ENCODE results near the gene CTNNBL1.
A peak's percentile ranks its signal among the peaks of the same experiment; 100 is the strongest.
"Not testable (repeated sequence)": the region's sequence is repeated elsewhere in the genome, so short reads cannot be mapped to it uniquely, and the experiment has no call there.

The CTNNBL1 gene, protein sequence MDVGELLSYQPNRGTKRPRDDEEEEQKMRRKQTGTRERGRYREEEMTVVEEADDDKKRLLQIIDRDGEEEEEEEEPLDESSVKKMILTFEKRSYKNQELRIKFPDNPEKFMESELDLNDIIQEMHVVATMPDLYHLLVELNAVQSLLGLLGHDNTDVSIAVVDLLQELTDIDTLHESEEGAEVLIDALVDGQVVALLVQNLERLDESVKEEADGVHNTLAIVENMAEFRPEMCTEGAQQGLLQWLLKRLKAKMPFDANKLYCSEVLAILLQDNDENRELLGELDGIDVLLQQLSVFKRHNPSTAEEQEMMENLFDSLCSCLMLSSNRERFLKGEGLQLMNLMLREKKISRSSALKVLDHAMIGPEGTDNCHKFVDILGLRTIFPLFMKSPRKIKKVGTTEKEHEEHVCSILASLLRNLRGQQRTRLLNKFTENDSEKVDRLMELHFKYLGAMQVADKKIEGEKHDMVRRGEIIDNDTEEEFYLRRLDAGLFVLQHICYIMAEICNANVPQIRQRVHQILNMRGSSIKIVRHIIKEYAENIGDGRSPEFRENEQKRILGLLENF

GRCh38 chr20:37693635-37694626, at the start of gene CTNNBL1:
TSS of gene CTNNBL1 (plus strand) at chr20:37694030. CDS start at chr20:37694123, 93 bp downstream.
- DNase-seq, result peak; percentile 96

- DNase-seq, result no peak
Observed at GRCh38 chr20:37644605-37645004, 49.2 kb upstream of the CTNNBL1 start.

DNA sequence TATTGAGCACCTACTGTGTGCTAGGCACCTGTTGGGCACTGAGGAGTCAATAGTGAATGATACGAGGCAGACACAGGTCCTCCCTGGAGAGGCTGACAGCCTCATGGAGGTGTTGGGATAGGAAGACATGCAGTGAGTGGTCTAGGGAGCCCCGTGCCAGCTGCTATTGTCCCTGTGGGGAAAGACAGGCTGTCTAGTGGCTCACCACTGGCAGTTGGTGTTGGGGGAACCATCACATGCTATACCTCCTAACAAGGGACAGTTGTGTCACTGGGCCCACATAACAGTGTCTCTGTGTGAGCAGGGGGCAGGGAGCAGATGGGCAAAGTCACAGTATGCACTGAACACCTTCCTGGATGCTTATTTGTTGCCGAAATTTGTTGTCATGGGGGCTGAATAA, 45.9 kb upstream of the CTNNBL1 start:
- peak; percentile 55 for DNase-seq

- DNase-seq, result no peak
Observed at GRCh38 chr20:37649017-37649416, 44.8 kb upstream of the CTNNBL1 start.

DNA sequence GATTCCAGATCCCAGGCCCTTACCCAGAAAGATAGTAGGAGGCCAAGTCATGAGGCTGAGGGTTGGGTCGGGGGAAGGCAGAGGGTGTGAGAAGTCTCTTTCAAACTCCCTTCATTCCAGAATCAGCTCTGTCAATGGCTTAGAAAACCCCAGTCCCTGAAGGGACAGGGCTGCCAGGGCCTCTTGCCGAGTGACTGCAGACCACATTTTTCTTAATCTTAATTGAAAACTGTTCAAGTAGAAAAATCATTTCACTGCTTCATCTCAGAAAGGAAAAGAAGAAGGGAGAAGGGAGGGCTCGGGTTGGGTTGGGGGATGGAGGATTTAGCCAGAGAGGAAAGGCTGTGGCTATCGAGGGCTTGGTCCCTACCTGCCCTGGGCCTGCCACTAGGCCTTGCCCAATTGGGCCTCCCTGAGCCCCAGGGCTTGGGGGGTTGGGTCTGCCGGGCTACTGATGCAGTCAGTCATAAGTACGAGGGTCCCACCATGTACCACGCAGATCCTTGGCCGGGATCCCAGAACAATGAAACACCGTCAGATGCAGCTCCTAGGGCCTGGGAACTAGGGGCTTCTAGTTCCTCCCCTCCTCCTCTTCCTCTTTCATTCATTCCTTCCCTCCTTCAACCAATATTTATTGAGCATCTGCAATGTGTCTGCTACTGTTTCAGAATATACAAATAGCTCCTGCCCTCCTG, 44.0 kb upstream of the CTNNBL1 start:
- no peak for DNase-seq

DNA sequence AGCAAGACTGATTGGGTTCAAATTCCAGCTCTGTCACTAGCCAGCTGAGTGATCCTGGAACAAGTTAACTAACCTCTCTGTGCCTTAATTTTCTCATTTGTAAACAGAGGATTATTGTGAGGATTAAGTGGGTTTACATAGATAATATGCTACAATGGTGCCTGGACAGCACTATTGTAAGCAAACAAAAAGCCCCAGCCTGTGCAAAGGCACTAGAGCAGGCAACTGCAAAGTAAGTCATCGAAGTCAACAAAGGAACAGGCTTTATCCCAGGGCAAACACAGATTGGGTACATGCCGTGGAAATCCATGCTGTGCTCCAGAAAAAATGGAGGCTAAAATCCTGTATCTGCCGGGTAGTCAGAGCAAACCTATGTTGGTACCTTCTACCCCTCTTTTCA, 43.2 kb upstream of the CTNNBL1 start:
- no peak for DNase-seq

DNA sequence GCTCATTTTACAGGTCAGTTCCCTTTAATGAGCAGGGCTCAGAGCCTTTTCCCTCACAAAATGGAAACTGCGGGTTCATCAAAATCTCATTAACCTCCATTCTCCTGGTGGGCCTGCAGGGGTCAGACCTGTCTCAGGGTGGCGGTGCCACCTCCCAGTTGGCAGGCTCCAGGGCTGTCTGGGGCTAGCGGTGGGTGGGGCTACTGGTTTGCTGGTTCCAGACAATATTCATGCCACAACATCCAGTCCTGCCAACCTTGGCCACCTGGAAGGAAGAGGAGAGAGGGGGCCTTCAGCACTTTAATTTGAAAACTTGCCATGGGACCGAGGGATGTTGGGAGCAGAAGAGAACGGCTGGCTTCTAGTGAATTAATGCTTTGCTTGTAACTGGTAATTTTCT, 41.9 kb upstream of the CTNNBL1 start:
- no peak for DNase-seq

GRCh38 chr20:37656945-37657344, 36.9 kb upstream of the CTNNBL1 start:
- DNase-seq, result no peak

- no peak for DNase-seq
Observed at GRCh38 chr20:37657924-37658804, 35.7 kb upstream of the CTNNBL1 start.

- peak; percentile 80 for DNase-seq
Observed at GRCh38 chr20:37661519-37661918, 32.3 kb upstream of the CTNNBL1 start.

GRCh38 chr20:37662308-37662707, 31.5 kb upstream of the CTNNBL1 start:
- no peak for DNase-seq

GRCh38 chr20:37664595-37664994, 29.2 kb upstream of the CTNNBL1 start:
- not testable (repeated sequence) for DNase-seq

DNA sequence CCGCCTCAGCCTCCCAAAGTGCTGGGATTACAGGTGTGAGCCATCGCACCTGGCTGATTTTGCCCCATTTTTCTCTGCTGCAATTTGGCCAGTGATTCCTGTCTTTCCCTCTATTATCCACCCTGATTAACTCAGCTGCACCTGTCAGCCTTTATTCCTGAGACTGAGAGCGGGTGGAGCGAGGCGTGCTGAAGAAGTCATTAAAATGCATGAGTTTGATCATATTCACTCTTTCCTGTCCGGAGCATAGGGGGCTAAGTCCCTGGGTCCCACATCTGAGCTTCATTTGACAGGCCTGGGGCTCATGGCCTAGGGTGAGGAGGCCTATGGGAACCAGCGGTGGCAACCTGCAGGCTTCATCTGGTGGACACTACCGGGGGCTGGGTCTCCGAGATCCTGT, 25.7 kb upstream of the CTNNBL1 start:
- no peak for DNase-seq

DNA sequence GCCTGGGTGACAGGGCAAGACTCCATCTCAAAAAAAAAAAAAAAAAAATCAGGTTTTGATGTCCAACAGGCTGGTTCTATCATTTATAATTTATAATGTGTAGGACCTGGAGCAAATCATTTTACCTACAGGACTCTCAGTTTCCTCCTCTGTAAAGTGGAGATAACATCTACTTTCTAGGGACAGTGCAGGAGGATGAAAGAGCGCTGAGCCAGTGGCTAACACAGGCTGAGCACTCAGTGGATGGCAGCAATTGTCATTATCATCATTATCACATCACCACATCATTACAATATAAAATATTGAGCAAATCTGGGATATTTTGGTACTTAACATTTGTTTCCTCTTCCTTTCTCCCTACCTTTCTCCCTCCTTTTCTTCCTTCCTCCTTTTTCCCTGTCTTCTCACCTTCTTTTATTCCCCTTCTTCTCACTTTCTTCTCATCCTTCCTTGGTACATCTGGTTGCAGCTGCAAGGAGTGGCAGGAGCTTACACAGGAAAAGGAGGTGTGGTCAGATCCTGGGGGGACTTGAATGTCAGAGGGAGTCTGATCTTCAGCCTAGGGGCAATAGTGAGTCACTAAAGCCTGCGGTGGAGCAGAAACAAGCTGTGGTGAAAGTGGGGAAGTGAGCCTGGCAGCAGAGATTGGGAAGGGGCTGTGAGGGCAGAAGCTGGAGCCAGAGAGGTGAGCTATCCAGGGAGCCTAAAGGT, 24.6 kb upstream of the CTNNBL1 start:
- DNase-seq, result no peak

DNA sequence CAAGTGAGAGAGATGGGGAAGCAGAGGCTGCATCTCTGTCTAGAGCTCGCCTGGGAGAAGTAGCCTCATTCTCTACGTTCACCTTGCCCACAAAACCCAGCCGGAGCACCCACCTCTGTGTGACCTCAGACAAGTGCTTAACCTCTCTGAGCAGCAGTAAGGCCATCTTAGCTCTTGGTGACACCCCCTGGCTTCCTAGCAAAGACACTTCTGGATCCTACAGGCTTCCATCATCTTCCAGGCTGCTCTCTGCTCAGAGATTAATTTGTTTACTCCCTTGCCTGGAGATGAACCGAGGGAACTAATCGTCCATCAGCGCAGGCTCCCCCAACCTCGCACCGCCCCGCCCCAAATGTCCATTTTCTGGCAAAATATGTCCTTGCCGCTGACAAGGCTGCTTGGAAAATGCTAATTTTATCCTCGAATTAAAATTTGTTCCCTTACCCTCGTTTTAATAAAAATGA, 24.0 kb upstream of the CTNNBL1 start:
- no peak for DNase-seq

DNA sequence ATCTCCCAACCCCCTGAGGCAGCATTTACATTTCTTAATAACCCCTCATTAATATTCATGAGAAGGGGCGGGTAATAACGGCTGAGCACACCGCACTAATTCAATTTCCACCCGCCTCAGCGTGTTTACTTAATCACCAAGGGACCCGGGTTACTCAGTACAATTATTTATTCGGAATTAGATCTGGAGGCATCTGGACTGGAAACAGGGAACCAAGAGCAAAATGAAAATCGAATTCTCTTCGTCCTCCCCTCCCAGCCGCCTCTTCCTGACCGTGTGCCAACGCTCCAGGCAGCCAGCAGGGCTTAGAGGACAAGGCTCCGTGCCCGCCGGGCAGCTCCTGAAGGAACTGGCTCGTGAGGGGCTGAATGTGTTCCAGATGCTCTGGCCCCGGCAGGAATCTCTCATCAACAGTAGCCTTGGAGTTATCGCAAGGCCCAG, 23.5 kb upstream of the CTNNBL1 start:
- DNase-seq, result peak; percentile 86

GRCh38 chr20:37672143-37672542, 21.7 kb upstream of the CTNNBL1 start:
- DNase-seq, result no peak

DNA sequence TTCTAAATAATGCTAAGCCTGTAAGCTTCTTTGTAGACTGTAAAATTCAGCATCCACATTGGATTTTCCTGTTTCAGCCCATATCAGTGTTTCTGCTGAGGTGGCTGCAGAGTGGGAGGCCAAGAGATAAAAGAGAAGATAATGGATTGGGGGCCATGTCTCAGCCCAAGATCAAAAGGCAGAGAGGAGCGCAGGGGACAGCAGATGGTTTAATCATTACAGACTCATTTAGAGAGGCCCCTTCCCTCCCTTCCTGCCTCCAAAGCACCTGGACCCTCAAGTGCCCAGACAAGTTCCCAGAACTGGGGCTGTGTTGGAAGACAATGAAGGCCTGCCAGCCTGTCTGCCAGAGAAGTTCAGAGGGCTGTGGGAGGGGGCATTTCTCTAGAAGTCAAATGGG, 20.4 kb upstream of the CTNNBL1 start:
- DNase-seq, result peak; percentile 96

GRCh38 chr20:37676440-37676839, 17.4 kb upstream of the CTNNBL1 start:
- no peak for DNase-seq

DNA sequence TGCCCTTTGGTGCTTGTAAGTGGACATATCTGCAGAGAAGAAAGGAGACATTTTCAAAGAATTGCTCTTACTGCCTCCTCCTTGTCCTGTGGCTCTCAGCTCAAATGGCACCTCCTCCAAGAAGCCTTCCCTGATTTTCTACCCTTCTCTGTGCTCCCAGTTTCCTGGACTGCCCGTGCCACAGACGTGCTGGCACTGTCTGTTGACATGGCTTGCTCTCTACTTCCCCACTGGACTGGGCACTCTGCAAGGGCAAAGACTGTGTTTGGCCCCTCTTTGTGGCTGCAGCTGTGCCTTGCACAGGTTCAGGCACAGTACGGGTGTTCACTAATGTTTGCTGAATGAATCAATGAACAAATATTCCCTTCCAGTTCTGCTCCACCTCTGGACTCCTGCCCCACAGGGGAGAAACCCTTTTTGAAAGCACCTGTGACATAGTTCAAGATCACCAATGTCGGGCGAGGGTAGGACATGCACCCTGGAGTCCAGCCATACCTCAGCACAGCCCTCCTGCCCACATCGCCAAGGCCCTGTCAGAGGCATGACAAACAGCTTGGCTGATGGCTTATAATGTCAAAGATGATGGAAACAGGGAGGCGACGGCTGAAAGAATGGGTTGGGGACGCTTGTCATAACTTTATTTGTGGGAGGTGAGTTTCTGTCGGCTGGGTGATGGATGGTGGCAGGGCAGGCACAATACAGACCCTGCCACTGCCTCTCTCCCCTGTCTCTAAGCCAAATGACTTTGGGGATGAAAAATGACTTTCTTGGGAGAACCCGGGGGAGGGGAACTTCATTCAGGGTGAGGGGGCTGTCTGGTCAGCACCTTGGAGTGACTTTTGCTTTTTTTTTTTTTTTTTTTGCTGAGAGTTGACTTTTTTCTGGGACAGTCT, 15.6 kb upstream of the CTNNBL1 start:
- DNase-seq, result no peak

All from NCI-H2171 treated with DMSO at 0.1 percent for 48 hours (cell line).